Chondrocyte (in vitro differentiated cells): ENCODE data around the gene ZSWIM3. TPM values are rescaled to one million over a fixed set of nuclear protein-coding genes. Genes with fewer than 3 reads are reported as not detected.

Experiments
- DNase-seq: peaks from one replicate; pipeline ENCODE4 v3.0.0; 2021; ENCODE audit warnings: mixed read lengths, low spot score
- H3K27ac Mint-ChIP-seq: one replicate; pipeline ENCODE4 v1.8.0; 2021; ENCODE audit warnings: mild to moderate bottlenecking, moderate library complexity, mixed read lengths; ENCODE audit not compliant: unreplicated experiment
- H3K27me3 Mint-ChIP-seq: 2 replicates; pipeline ENCODE4 v1.8.0; 2021; ENCODE audit warnings: low read depth, mixed read lengths
- H3K36me3 Mint-ChIP-seq: 2 replicates; pipeline ENCODE4 v1.8.0; 2021; ENCODE audit warnings: low read depth, mixed read lengths
- H3K4me1 Mint-ChIP-seq: 2 replicates; pipeline ENCODE4 v1.8.0; 2021; ENCODE audit warnings: low read depth, mild to moderate bottlenecking, mixed read lengths
- H3K4me3 Mint-ChIP-seq: one replicate; pipeline ENCODE4 v1.8.0; 2021; ENCODE audit warnings: mild to moderate bottlenecking, moderate library complexity, mixed read lengths; ENCODE audit not compliant: unreplicated experiment
- H3K9me3 Mint-ChIP-seq: 2 replicates; pipeline ENCODE4 v1.8.0; 2021; ENCODE audit warnings: low read depth, mixed read lengths
- total RNA-seq: library from RNA; stranded (reverse); gene quantifications from 3 replicates; pipeline ENCODE4 v1.2.1, GENCODE V29; 2021
- TF ChIP-seq, protein P1 (sequence below): fragments of 200-600 bp; sonication (generic); IDR thresholded peaks from 2 replicates; pipeline ENCODE4 v1.5.0; 2021; ENCODE audit warnings: antibody characterized with exemption, mild to moderate bottlenecking, moderate library complexity

Gene ZSWIM3
- total RNA-seq, 1 donor from 2014 or later: 3.9 TPM

DNA sequence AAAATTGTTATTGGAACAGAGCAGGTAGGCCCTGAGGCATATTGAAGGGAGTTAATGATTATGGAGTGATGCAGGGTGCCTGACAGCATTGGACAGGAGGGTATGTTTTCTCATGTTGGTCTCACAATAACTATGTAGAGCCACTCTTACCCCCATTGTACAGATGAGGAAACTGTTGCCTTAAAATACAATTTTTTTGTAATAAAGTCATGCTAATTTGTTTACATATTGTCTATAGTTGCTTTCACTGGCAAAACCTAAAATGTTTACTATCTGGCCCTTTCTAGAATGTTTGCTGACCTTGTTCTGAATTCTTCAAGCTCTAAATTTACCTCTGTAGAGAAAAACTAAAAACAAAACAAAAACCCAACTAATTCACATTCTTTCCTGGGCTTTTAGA is 5.9 kb upstream of the ZSWIM3 start:
- TF ChIP-seq, protein P1, sequence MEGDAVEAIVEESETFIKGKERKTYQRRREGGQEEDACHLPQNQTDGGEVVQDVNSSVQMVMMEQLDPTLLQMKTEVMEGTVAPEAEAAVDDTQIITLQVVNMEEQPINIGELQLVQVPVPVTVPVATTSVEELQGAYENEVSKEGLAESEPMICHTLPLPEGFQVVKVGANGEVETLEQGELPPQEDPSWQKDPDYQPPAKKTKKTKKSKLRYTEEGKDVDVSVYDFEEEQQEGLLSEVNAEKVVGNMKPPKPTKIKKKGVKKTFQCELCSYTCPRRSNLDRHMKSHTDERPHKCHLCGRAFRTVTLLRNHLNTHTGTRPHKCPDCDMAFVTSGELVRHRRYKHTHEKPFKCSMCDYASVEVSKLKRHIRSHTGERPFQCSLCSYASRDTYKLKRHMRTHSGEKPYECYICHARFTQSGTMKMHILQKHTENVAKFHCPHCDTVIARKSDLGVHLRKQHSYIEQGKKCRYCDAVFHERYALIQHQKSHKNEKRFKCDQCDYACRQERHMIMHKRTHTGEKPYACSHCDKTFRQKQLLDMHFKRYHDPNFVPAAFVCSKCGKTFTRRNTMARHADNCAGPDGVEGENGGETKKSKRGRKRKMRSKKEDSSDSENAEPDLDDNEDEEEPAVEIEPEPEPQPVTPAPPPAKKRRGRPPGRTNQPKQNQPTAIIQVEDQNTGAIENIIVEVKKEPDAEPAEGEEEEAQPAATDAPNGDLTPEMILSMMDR: no peak
- Mint-ChIP-seq H3K9me3 (no peaks in the 10 kb centered on the region), H3K4me1 (peaks cover 10% of the 10 kb centered on the region), H3K27ac (no peak overlapping the region), H3K27me3 (no peaks in the 10 kb centered on the region), H3K36me3 (no peaks in the 10 kb centered on the region), H3K4me3 (no peak overlapping the region)
- DNase-seq: no peak

DNA sequence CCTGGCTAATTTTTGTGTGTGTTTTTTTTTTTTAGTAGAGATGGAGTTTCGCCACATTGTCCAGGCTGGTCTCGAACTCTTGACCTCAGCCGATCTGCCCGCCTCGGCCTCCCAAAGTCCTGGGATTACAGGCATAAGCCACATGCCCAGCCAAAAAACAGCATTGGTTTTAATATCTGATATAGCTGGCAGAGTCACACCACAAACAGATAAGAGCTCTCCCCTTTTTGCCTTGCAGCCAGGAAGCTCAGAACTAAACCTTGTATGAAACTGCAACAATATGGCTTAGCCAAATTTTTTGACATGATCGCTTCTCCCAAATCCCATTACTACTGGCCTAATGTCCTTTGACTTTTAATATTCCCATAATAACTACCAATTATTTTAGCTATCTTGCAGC is 5.1 kb upstream of the ZSWIM3 start:
- Mint-ChIP-seq H3K27me3 (no peaks in the 10 kb centered on the region), H3K4me1 (peaks cover 14% of the 10 kb centered on the region), H3K9me3 (no peaks in the 10 kb centered on the region), H3K4me3 (no peak overlapping the region), H3K27ac (no peak overlapping the region), H3K36me3 (no peaks in the 10 kb centered on the region)
- DNase-seq: no peak
- TF ChIP-seq, protein P1: no peak

DNA sequence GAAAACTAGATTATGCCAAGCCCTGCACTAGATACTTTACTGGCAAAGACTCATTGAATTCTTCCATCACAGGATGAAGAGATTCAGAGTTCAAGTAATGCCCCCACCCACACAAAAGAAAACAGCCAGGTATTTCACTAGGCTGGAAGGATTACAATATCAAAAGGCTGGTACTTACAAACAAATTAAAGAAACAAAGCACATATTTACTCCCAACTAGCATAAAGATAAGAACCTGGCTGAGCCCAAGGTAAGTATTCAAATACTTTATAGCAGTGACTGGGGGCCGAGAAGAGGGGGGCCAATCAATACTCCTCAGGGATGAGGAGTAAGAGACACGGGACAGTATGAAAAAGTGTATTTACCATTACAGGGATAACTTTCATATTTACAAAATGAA is 3.9 kb upstream of the ZSWIM3 start:
- H3K9me3 Mint-ChIP-seq: no peaks in the 10 kb centered on the region
- no peaks in the 10 kb centered on the region for H3K27me3 Mint-ChIP-seq
- H3K4me3 Mint-ChIP-seq: no peak overlapping the region
- H3K36me3 Mint-ChIP-seq: no peaks in the 10 kb centered on the region
- TF ChIP-seq, protein P1: no peak
- DNase-seq: no peak
- peaks cover 24% of the 10 kb centered on the region for H3K4me1 Mint-ChIP-seq
- no peak overlapping the region for H3K27ac Mint-ChIP-seq

DNA sequence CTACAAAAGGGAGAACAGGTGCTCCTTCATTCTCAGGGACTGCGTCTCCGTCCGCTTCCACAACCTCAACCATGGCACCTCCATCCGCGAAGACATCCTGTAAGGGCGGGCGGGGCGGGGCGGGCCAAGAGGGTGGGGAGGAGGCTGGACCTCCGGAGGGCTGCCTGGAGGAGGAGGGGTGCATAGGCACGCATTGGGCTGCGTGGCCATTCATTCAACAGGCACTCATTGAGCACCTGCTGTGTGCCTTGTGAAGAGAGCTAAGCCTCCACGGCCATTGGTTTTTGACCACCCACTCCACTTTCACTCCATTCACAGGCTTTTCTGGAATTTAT is 435 bp downstream of the ZSWIM3 start:
- no peaks in the 10 kb centered on the region for H3K9me3 Mint-ChIP-seq
- H3K36me3 Mint-ChIP-seq: peaks cover 3% of the 10 kb centered on the region
- peak overlapping the region; percentile 91 for H3K4me3 Mint-ChIP-seq
- H3K27ac Mint-ChIP-seq: peak overlapping the region; percentile 89
- no peak for DNase-seq
- peaks cover 45% of the 10 kb centered on the region for H3K4me1 Mint-ChIP-seq
- H3K27me3 Mint-ChIP-seq: no peaks in the 10 kb centered on the region
- TF ChIP-seq, protein P1: no peak

DNA sequence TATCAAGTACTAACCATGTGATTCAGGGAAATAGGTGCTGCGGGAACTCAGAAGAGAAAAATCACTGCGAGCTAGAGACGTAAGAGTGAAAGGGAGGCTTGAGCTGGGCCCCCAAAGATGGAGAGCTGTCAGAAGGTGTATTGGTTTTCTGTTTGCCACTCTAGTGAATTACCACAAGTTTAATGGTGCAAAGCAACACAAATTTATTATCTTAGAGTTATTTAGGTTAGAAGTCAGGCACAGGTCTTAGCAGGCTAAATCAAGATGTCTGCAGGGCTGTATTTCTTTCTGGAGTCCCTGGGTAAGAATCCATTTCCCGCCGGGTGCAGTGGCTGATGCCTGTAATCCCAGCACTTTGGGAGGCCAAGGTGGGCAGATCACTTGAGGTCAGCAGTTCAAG is 2.5 kb downstream of the ZSWIM3 start:
- TF ChIP-seq, protein P1: no peak
- H3K27ac Mint-ChIP-seq: no peak overlapping the region
- H3K9me3 Mint-ChIP-seq: no peaks in the 10 kb centered on the region
- H3K27me3 Mint-ChIP-seq: no peaks in the 10 kb centered on the region
- H3K36me3 Mint-ChIP-seq: peaks cover 3% of the 10 kb centered on the region
- DNase-seq: no peak
- H3K4me1 Mint-ChIP-seq: peaks cover 43% of the 10 kb centered on the region
- H3K4me3 Mint-ChIP-seq: no peak overlapping the region
